NOMO-1 (cell line): ENCODE measurements around the gene BBX.
A peak's percentile ranks its signal among the peaks of the same experiment; 100 is the strongest.

Experiments used
- DNase-seq, 2 experiments: peaks; one replicate each; lab custom pipeline; 2025; ENCODE audit not compliant: unreplicated experiment in 2 of 2; lab: John Stamatoyannopoulos, UW

The BBX gene

DNA sequence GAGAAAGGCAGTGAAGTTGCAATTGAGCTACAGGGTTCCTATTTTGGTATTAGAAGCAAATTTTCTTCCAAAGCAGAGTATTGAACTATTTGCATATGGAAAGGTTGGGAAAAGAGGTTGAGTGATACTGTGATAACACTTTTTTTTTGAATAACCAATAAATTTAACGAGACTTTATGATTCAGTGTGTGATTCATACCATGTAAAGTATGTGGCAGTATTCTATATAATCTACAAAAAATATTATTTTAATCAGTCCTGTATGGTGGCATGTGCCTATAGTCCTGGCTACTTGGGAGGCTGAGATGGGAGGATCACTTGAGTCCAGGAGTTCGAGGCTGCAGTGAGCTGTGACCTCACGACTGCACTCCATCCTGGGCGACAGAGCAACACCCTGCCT is 206.9 kb downstream of the BBX start:
- no peak for DNase-seq

DNA sequence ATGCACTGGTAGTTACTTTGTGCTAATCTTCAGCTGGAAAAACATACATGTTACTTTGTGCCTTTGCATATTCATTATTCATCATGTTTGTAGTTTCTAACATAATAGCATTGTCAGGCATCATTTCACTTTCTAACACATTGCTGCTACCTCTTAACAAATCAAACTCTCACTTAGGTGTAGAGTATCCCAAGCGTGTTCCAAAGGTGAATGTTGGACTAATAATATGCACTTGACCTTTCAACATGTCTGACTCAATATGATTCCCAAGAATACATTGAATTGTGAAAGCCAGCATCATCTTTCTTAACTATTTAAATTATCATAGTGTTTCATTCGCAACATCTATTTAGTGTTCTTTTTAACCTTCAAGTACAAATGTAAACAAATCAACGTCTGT is 211.6 kb downstream of the BBX start:
- no peak for DNase-seq

DNA sequence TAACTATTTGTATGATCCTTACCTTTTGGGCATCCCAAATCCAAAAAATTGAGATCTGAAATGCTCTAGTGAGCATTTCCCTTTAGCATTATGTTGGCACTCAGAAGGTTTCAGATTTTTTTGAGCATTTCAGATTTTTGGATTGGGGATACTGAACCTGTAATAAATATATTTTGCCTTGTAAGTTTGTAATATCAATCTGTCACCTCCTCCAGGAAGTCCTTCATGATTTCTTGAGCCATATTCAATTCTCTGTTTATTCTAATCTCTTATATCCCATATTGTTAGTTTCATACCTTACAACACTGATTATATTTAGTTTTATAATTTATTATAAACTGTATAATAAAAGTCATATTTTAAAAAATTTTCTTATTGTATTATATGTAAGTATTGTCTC is 215.2 kb downstream of the BBX start:
- DNase-seq = no peak

DNA sequence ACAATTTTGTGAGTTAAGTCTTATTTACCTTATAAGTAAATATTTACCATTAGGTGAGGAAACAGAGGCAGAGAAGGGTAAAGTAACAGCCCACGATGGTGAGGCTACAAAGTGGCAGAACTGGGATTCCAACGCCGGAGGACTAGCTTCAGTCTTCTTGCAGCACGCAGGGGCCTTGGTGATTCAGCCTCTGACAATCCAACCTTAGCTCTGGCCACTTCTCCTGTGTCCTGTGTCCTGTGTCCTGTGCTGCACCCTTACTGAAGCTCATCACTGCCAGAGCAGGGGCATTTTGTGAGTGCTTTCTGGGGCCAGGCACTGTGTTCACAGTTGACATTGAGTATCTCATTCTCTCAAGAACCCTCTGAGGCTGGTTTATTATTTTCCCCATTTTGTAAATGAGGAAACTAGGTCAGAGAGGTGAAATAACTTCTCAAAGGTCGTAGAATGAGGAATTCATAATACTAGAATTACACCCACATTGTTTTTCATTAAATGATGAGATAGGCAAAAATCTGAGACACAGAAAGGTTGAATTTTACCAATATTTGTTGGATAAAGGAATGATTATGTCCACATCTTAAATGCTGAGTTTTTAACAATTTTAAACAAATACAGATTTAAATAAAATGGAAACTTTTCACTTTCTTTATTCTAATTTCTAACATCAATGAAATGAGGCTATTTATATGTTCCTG is 215.9 kb downstream of the BBX start:
- no peak for DNase-seq

DNA sequence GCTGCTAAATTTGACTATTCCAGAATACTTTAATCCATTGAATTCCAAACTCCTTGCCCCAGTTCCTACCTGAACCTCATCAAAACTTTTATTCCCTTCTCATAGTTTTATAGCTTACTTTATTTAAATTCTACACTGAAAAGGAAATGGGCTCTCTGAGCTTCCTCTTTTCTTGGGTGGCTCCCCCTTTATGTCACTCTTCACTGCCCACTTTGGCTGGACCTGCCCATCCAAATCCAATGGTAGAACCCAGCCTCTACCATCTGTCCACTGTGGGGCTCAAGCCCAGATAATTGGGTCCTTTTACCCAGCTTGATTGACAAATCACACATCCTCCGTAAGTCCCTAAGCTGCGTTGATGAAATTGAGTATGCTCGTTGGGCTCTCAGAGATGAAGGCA is 216.5 kb downstream of the BBX start:
- DNase-seq = no peak

DNA sequence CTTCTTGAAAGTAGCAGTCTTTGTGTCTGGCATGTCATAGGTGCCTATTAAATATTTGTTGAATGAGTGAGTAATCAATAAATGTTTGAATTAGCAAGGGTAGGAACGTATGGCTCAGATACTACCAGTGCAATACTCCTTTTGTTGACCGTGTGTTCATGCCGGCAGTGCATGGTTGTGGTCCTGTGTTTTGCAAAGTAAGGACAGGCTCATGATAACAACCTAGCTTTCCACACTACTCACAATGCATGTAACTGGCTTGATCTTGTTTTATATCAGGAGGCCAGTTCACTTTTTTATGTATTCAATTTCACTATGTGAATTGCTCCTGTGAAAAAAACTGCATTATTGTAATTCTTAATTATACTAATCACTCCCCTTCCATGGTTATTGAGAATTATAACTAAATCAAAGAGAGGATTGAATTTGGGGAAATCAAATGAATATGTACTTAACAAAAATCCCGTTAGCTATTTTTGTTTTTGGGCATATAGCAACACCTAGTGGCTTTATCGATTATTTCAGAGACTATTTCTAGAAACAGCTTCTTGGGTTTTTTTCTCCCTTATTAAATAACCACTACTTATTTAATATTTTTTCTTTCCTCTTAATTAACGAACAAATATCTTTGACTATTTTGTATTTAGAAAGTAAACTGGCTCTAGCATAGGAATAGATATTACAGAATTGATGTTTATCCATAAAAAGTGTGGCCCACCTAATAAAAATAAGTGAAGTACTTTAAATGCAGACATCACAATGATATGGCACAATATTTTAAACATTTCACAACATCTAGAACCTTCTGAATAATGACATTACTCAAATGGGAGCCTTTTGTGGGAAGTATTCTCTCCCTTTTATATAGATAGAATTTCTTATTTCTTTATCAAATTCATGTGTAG is 218.5 kb downstream of the BBX start:
- peak in 1 of 2 experiments; percentile 25 for DNase-seq

DNA sequence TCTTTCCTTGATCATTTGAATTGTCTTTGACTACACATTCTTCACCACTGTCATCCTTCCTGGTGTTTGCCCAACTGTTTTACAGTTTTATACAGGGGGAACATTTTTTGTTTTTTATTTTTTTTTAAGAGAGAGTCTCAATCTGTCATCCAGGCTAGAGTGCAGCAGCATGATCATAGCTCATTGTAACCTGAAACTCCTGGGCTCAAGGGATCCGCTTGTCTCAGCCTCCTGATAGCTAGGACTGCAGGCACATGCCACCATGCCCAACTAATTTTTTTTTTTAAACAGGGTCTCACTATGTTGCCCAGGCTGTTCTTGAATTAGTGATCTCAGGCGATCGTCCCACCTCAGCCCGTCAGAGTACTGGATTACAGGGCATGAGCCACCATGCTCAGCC is 222.6 kb downstream of the BBX start:
- no peak for DNase-seq

DNA sequence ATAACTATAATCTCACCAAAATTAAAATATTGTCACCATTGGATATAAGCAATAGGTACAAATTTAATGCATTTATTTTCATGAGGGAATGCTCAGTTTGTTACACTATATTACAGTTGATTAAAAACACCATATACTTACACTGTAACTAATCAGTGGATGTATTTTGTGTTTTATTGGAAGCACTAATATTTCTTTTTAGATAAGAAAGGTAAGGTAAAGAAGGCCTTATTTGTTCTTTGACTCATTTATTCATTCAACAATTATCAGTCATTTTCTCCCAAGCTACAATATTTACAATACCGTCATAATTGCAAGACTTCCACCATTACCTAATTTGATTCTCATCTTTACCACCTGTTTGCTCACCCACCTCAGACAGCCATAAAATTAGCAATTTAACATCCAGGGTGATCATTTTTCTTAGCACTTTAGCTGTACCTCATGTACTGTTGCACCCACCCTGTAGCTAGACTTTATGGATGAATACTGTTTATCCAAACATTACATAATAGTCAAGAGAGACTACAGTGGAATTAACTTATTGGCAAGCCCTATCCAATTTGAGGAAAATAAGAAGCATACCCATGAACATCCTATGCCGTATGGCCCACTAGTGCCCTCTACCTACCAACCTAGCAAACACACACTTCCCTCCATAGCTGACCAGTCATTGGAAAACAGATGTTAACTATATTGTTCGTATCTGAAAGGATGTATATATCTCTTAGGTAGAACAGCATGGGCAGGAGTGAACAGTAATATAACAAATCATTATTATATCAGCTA is 229.6 kb downstream of the BBX start:
- peak in 1 of 2 experiments; percentile 28 for DNase-seq

DNA sequence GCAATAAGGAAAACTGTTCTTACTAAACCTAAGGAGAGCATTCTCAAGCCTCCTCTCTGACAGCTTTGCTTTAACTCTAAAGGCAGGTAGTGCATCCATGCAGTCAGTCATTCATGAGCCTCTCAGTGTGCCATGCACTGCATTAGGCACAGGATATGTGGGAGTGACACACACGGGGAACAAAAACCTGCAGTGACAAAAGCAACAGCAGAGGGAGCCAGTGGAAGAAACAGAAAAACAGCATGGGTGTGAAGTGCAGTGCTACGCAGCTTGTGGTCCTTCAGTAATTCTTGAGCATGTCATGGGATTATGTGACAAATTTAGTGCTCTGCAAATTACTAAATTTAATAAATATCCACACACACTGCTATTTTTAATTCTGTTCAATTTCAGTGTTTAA is 230.7 kb downstream of the BBX start:
- DNase-seq = peak in 1 of 2 experiments; percentile 26

DNA sequence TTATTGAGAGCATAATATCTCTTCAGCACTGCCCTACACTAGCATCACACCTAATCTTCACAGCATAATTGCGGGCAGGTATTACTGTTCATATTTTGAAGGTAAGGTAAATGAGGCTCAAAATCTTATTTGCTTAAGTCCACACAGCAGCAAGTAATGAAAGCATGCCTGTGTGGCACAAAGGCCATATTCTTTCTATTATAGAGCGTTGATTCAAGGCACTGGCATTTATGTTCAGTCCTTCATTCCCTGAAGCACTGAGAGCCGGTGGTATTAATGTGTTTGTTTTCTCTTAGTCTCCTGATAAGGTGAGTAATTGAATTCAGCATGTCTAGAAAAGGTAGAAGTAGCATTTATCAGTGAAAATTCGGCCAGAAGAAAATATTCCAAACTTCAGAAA is 231.2 kb downstream of the BBX start:
- no peak for DNase-seq

DNA sequence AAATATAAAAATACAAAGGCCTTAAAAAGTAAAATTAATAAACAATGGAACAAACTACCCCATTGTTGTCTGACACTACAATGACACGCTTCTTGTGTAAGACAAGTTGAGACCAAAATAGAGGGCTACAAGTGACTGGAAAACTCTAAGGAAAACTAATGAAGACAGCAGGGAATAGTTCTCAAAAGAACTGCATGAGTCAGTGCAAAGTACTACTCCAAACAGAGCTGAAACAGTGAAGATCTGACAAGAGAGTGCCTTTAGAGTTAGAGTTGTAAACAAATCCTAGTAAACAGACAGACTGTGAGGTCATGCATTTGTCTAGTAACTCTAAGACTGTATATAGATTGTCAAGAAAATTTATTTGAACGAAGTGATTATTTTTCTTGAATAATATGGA is 233.9 kb downstream of the BBX start:
- DNase-seq = no peak

DNA sequence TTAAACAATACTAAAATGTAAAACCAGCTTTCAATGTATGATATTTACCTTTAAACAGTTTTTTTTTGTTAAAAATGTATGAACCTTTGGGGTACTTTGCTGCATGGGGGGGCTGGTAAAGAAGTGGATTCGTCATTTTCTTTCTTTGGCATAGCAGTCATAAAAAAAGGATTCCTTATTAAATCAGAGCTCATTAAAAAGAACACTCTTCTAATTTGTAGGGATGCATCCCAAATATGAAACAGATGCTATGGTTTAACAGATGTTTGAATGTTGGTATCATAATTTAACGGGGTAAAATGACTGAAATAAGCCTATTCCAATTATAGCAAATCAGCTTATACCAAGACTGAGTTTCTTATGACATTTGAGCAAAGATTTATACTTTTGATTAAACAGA is 234.4 kb downstream of the BBX start:
- DNase-seq = no peak

DNA sequence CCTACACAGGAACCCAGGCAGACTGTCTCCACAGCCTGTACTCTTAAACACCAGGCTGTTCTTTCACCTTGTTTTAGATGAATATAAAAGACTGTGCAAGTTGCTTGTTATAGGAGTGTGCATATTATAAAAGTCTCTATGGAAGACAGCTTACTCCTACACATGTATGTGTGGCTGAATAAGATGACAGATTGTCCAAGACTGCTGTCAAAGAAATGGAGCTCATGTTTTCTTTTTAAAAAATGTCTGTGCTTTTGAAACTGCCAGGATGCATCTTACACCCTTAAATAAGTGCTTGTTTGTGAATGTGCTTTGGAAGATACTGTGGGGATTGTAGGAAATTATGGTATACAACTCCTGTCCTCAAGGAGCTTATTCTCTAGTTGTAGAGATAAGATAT is 237.4 kb downstream of the BBX start:
- DNase-seq = no peak

DNA sequence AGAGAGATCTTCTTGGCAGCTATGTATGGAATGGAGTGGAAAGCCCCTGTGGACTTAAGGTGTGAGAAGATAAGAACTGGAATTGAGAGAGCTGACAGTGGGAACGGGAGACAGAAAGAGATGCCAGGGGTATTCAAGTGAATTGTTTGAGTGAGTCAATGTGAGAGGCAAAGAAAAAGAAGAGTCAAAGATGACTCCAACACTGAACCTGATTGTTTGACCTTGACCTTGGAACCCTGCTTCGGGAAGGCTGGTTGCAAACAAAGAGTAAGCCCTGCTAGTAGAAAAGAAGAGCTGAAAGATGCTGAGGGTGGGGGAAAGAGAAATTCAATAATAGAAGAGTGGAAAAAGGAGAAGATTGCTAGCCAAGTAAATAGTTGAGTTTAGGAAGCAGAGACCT is 238.6 kb downstream of the BBX start:
- DNase-seq = no peak

DNA sequence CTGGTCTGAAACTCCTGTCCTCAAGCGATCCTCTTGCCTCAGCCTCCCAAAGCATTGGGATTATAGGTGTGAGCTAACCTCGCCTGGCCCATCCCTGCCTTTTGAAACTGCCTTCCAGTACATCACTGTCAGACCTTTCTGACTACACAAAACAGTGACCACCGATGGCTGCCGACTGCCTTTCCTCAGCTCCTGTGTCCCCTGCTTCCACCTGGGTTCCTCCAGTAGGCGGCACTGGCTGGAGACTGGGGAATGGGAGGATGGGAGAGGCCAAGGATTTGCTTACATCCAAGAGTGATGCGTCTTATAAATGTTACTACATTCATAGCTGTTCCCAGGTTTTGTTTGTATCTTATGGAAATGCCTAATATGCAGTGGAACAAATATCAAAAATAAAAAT is 242.8 kb downstream of the BBX start:
- no peak for DNase-seq

DNA sequence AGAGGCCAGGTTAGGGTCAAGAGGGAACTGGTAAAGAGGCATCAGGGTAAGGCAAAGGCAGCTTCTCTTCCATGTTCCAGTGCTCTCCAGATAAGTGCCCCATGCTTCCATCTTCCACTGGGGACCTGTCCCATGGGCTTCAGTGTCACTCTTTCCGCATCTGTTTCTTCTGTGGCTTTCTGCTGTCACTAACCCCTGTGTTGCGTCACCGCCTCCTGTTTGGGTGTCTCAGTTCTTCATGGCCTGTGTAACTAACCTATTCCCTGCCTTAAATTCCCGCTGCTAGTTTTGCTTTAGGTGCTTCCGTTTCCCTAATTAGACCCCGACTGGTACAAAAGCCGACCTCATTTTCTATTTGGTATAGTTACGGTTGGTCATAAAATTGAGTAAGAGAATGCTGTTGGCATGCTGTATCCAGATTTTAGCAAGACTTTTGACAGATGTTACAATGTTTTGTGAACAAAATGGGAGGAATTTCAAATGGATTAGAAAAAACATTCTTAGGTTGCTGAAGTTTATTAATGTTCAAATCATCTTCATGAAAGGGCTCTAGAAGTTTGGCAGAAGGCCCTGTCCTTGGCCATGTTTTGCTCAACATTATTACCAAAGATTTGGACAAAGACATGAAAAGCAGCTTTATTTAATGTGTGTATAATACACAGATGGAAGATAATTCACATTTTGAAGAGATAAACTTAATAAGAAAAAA is 245.3 kb downstream of the BBX start:
- DNase-seq = peak; percentile 81 to 92

DNA sequence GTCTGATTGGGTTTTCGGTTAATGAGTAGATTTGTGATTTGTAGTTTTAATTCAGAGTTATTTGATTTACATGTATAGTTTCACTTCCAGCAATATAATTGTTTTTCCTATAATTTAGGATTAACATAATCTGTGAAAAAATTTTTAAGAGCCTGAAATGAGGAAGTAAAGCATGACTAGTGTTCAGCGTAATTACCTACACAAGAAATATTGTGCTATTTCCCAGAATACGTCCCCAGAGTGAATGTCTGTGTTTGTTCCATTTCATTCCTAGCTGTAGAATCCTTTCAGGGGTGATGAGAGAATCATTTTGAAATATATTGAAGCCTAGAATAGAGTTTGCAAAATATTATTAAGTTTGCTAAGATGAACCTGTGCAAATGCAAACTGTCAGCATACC is 247.1 kb downstream of the BBX start:
- peak; percentile 42 to 77 for DNase-seq

DNA sequence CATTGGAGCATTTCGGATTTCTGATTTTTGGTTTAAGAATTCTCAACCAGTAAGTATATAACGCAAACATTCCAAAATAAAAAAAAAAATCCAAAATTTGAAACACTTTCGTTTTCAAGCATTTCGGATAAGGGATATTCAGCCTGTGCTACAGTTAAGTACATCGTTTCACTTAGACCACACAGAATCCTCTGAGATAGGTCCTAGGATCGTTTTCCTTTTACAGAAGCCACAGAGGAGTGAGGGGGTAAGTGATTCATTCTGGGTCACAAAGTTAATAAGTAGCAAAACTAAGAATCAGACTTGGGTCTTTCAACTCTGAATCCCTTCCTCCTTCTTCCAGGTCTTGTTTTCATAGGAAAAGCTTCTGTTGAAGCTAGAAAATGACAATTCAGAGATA is 249.3 kb downstream of the BBX start:
- no peak for DNase-seq

DNA sequence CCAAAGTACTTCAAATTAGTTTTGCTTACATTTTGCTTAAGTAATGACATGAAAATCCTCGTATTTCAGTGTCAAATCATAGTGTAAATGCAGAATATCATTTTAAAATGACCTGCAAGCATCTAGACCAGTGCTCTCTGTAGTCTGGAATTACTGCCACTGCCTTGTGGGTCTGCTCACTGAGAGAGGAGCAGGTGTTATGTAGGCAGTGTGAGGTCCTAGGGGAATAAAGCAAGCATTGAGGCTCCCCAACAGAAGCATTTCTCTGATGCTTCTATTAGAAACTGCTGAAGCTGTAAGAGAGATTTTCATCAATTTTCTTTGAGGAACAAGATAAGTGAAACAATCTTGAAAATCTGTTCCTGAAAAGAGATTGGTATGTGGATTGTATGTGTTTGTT is 253.2 kb downstream of the BBX start:
- DNase-seq = no peak

DNA sequence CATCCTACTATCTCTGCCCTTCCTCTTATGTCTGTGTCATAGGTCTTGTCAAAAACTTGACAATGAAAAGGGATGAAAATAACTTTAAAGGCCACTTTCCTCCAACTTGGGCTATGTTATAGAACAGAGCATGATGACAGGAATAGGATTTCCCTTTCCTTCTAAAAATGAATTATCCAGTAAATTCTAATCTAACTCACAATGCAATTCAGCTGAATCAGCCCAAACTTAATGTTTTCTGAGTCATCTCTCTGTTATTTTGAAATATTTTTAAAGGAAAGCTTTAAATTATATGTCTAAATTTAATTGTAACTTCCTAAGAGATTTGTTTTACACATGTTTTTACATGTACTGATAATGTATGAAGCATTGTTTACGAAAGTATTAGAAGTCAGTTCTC is 258.5 kb downstream of the BBX start:
- DNase-seq = no peak

DNA sequence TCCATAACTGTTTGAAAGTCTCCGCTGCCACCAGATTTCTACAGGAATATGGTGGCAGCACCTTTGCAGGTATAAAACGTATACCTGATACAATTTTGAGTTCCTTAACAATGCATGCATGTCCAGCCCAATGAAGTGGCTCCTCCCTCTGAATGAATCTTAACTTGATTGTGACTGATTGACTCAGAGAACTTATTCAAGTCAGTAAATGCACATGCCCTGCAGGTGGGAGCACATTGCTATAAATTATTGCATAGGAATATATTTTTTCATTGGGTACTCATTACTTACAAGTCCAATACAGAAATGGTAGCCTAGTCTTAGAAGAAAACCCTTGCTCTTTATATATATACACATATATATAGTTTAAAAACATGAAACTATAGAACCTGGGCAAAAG is 259.3 kb downstream of the BBX start:
- no peak for DNase-seq
